GM12878 (cell line): ENCODE results near the gene ELMOD3. TPM values are rescaled to one million over a fixed set of nuclear protein-coding genes. Genes with fewer than 3 reads are reported as not detected.

Experiments used
- ATF7 ChIP-seq: fragments of 450-650 bp; IDR thresholded peaks from 2 replicates; pipeline ENCODE4 v1.6.1; 2016; ENCODE audit warnings: low read depth, mild to moderate bottlenecking
- BHLHE40 ChIP-seq, 2 experiments: fragments of 450-650 bp in 1 of 2; IDR thresholded peaks; 2 replicates each; pipeline ENCODE4 v1.6.1; 2011 to 2017; ENCODE audit warnings: low read depth in 2 of 2, borderline replicate concordance in 1 of 2, improper control_type of control experiment in 1 of 2, low read length in 1 of 2, mild to moderate bottlenecking in 1 of 2
- IKZF1 ChIP-seq: fragments of 450-650 bp; conservative IDR thresholded peaks from 2 replicates; pipeline ENCODE4 v1.6.1; 2017; ENCODE audit warnings: antibody characterized with exemption, mild to moderate bottlenecking
- JUND ChIP-seq: IDR thresholded peaks from 2 replicates; pipeline ENCODE4 v1.6.1; 2012; ENCODE audit warnings: low read depth, mild to moderate bottlenecking, low read length, improper control_type of control experiment, moderate library complexity
- MYC ChIP-seq: IDR thresholded peaks from 2 replicates; pipeline ENCODE4 v1.6.1; 2011; ENCODE audit warnings: mild to moderate bottlenecking, low read length, moderate library complexity, inconsistent platforms; ENCODE audit not compliant: insufficient read depth, insufficient replicate concordance, insufficient read length, severe bottlenecking
- NFYB ChIP-seq: IDR thresholded peaks from 2 replicates; pipeline ENCODE4 v1.6.1; 2011; ENCODE audit warnings: low read depth, mild to moderate bottlenecking, low read length, improper control_type of control experiment, moderate library complexity; ENCODE audit not compliant: insufficient read depth
- PML ChIP-seq: IDR thresholded peaks from 2 replicates; pipeline ENCODE4 v1.6.1; 2012; ENCODE audit warnings: low read length, inconsistent platforms
- RCOR1 ChIP-seq: conservative IDR thresholded peaks from 2 replicates; pipeline ENCODE4 v1.6.1; 2012; ENCODE audit warnings: low read depth, low read length, improper control_type of control experiment
- SMAD5 ChIP-seq: IDR thresholded peaks from 2 replicates; pipeline ENCODE4 v1.6.1; 2016; ENCODE audit warnings: antibody characterized with exemption, low read depth
- TAF1 ChIP-seq: IDR thresholded peaks from 2 replicates; pipeline ENCODE4 v1.6.1; 2011; ENCODE audit warnings: mild to moderate bottlenecking, low read depth, low read length, borderline replicate concordance
- ZBTB4 ChIP-seq: fragments of 450-650 bp; formaldehyde crosslinking; IDR thresholded peaks from 2 replicates; pipeline ENCODE4 v1.4.0; 2022; ENCODE audit warnings: mild to moderate bottlenecking, moderate library complexity
- ZNF207 ChIP-seq: fragments of 450-650 bp; IDR thresholded peaks from 2 replicates; pipeline ENCODE4 v1.6.1; 2014; ENCODE audit warnings: antibody characterized with exemption, mild to moderate bottlenecking, borderline replicate concordance
- polyA plus RNA-seq, 11 experiments: library from polyadenylated mRNA; depleted of rRNA in 4 of 11; unstranded in 6 of 11; stranded (reverse) in 5 of 11; fragments of >200 nt; fragmentation: Nextera tagmentation in 4 of 11; fragmentation: Illumina TruSeq in 1 of 11; extraction: Ambion mirVana in 4 of 11; extraction: Trizol in 1 of 11; gene quantifications; 1 replicate in 1 of 11; 2 replicates in 10 of 11; pipeline versions ENCODE4 v1.2.1 to v1.2.3, GENCODE V29; 2011 to 2016; ENCODE audit warnings: inconsistent platforms in 2 of 11, missing spikeins in 2 of 11, low read depth in 1 of 11
- total RNA-seq, 4 experiments: library from RNA; depleted of rRNA in 3 of 4; stranded (reverse); fragments of >200 nt in 3 of 4; fragmentation: Illumina TruSeq in 1 of 4; extraction: Trizol in 1 of 4; gene quantifications; 2 replicates each; pipeline versions ENCODE4 v1.2.1 to v1.2.3, GENCODE V29; 2013 to 2021
- TF ChIP-seq, protein P1 (sequence below): fragments of 450-650 bp; formaldehyde crosslinking; IDR thresholded peaks from 2 replicates; pipeline ENCODE4 v1.5.0; 2022; ENCODE audit warnings: mild to moderate bottlenecking, missing genetic modification characterization
- TF ChIP-seq, protein P2 (sequence below): fragments of 450-650 bp; IDR thresholded peaks from 2 replicates; pipeline ENCODE4 v1.6.1; 2017; ENCODE audit warnings: low read depth, mild to moderate bottlenecking, moderate library complexity
- TF ChIP-seq, protein P3 (sequence below): fragments of 450-650 bp; IDR thresholded peaks from 2 replicates; pipeline ENCODE4 v1.6.1; 2016; ENCODE audit warnings: mild to moderate bottlenecking, moderate library complexity, borderline replicate concordance

The ELMOD3 gene
- total and polyA plus RNA-seq, 10 of the 15 experiments (the other 5 are each of a cell fraction or from before 2014, with no cell fraction given) = 1.2 to 19.1 (median 12.5) TPM

- TF ChIP-seq ZNF207 (peak; percentile 44; the same call in 1 of the 2 replicates), RCOR1 (no peak), PML (peak; percentile 83), MYC (no peak), IKZF1 (peak; percentile 95), ATF7 (peak; percentile 49; the same call in 1 of the 2 replicates), TAF1 (peak; percentile 98), BHLHE40 (IDR thresholded peaks at IDR 0.05; ENCODE audit: borderline replicate concordance in 1 of 2, low read depth in 2 of 2, low read length in 1 of 2) (peak; percentile 32 to 39; a peak in 2 of 4 replicates), NFYB (peak; percentile 89), JUND (no peak), SMAD5 (peak; percentile 94), ZBTB4 (CRISPR knock-in tag) (no peak)
- TF ChIP-seq, protein P1, sequence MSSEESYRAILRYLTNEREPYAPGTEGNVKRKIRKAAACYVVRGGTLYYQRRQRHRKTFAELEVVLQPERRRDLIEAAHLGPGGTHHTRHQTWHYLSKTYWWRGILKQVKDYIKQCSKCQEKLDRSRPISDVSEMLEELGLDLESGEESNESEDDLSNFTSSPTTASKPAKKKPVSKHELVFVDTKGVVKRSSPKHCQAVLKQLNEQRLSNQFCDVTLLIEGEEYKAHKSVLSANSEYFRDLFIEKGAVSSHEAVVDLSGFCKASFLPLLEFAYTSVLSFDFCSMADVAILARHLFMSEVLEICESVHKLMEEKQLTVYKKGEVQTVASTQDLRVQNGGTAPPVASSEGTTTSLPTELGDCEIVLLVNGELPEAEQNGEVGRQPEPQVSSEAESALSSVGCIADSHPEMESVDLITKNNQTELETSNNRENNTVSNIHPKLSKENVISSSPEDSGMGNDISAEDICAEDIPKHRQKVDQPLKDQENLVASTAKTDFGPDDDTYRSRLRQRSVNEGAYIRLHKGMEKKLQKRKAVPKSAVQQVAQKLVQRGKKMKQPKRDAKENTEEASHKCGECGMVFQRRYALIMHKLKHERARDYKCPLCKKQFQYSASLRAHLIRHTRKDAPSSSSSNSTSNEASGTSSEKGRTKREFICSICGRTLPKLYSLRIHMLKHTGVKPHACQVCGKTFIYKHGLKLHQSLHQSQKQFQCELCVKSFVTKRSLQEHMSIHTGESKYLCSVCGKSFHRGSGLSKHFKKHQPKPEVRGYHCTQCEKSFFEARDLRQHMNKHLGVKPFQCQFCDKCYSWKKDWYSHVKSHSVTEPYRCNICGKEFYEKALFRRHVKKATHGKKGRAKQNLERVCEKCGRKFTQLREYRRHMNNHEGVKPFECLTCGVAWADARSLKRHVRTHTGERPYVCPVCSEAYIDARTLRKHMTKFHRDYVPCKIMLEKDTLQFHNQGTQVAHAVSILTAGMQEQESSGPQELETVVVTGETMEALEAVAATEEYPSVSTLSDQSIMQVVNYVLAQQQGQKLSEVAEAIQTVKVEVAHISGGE = no peak
- TF ChIP-seq, protein P2, sequence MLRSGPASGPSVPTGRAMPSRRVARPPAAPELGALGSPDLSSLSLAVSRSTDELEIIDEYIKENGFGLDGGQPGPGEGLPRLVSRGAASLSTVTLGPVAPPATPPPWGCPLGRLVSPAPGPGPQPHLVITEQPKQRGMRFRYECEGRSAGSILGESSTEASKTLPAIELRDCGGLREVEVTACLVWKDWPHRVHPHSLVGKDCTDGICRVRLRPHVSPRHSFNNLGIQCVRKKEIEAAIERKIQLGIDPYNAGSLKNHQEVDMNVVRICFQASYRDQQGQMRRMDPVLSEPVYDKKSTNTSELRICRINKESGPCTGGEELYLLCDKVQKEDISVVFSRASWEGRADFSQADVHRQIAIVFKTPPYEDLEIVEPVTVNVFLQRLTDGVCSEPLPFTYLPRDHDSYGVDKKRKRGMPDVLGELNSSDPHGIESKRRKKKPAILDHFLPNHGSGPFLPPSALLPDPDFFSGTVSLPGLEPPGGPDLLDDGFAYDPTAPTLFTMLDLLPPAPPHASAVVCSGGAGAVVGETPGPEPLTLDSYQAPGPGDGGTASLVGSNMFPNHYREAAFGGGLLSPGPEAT = peak; percentile 82; the same call in 1 of the 2 replicates
- TF ChIP-seq, protein P3, sequence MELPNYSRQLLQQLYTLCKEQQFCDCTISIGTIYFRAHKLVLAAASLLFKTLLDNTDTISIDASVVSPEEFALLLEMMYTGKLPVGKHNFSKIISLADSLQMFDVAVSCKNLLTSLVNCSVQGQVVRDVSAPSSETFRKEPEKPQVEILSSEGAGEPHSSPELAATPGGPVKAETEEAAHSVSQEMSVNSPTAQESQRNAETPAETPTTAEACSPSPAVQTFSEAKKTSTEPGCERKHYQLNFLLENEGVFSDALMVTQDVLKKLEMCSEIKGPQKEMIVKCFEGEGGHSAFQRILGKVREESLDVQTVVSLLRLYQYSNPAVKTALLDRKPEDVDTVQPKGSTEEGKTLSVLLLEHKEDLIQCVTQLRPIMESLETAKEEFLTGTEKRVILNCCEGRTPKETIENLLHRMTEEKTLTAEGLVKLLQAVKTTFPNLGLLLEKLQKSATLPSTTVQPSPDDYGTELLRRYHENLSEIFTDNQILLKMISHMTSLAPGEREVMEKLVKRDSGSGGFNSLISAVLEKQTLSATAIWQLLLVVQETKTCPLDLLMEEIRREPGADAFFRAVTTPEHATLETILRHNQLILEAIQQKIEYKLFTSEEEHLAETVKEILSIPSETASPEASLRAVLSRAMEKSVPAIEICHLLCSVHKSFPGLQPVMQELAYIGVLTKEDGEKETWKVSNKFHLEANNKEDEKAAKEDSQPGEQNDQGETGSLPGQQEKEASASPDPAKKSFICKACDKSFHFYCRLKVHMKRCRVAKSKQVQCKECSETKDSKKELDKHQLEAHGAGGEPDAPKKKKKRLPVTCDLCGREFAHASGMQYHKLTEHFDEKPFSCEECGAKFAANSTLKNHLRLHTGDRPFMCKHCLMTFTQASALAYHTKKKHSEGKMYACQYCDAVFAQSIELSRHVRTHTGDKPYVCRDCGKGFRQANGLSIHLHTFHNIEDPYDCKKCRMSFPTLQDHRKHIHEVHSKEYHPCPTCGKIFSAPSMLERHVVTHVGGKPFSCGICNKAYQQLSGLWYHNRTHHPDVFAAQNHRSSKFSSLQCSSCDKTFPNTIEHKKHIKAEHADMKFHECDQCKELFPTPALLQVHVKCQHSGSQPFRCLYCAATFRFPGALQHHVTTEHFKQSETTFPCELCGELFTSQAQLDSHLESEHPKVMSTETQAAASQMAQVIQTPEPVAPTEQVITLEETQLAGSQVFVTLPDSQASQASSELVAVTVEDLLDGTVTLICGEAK = peak; percentile 32; the same call in 1 of the 2 replicates
These were observed at the start of gene ELMOD3, which contains the start of gene RETSAT (continued) for GRCh38 chr2:85354286-85355072.
